ENCODE measurements around the gene ZNF43. TPM values are rescaled to one million over a fixed set of nuclear protein-coding genes. Genes with fewer than 3 reads are reported as not detected.
"Not testable (repeated sequence)": the region's sequence is repeated elsewhere in the genome, so short reads cannot be mapped to it uniquely, and the experiment has no call there.

The ZNF43 gene
- total and polyA plus RNA-seq, 2 donors = 5.0 to 50.2 TPM

DNA sequence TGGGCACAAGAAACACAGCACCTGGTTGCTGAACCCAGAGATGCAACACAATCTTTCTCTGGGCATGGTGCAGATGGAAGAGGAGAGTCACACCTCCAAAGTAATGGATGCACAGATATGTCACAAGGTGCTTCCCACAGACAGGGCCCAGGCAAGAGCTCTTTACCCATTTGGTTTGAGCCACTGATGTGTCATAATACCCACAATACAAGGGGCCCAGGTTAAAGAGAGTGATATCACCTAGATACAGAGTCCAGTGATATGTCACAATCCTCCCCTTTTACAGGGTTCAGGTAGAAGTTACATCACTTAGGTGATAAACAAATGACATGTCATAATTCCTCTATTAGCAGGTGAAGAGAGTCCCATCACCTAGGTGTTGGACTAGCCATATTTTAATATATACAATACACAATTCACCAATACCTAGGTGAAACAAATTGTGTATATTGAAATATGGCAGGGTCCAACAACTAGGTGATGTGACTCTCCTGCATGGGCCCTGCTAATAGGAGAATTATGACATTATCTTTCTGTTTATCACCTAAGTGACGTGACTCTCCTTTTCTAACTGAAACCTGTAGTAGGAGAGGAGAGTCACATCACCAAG is 5.6 kb upstream of the ZNF43 start:
- DNase-seq (ENCODE audit: extremely low spot score) = no peak
- Histone ChIP-seq H3K27ac (ENCODE audit: low read depth) (no peak overlapping the region), H3K36me3 (ENCODE audit: insufficient read depth) (peaks cover 9% of the 10 kb centered on the region), H3K4me1 (ENCODE audit: insufficient read depth) (no peaks in the 10 kb centered on the region), H3K4me3 (ENCODE audit: low read depth, low read length) (no peak overlapping the region)
- WGBS = 62% methylated on average over 1 of the region's 1 CpG

DNA sequence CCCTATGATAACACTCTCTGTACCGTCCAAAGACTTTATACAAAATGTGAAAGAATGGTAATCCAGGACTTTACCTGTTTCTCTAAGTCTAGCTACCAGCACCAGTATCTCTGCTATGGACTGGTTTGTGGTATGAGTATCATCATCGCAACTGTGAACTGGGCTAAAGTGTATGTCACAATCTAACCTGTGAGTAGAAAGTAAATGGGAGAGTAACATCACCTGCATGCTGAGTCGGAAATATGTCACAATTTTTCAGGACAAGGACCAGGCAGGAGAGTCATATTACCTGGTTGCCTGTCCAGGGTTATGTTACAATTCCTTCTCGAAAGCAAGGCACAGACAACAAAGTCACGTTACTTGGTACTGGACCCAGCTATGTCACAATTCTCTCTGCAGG is 5.1 kb upstream of the ZNF43 start:
- WGBS = 95% methylated on average over 5 of the region's 5 CpGs
- H3K4me1 ChIP-seq (ENCODE audit: insufficient read depth) = no peaks in the 10 kb centered on the region
- peaks cover 9% of the 10 kb centered on the region for H3K36me3 ChIP-seq (ENCODE audit: insufficient read depth)
- DNase-seq (ENCODE audit: extremely low spot score) = no peak
- no peak overlapping the region for H3K4me3 ChIP-seq (ENCODE audit: low read depth, low read length)
- H3K27ac ChIP-seq (ENCODE audit: low read depth) = no peak overlapping the region

DNA sequence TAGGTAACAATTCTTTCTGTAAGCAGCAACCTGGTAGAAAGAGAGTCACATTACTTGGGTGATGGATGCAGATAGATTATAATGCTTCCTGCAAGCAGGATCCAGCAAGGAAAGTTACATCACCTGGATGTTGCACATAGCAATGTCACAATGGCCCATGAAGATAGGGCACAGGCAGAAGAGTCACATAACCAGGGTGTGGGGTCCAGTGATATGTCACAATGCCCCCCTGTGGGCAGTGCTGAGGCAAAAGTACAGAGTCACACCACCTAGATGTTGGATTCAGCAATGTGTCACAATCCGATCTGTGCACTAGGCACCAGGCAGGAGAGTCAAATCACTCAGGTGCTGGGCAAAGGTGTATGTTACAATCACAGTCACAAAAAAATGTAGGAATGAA is 4.0 kb upstream of the ZNF43 start:
- H3K27ac ChIP-seq (ENCODE audit: low read depth) = no peak overlapping the region
- no peaks in the 10 kb centered on the region for H3K4me1 ChIP-seq (ENCODE audit: insufficient read depth)
- H3K36me3 ChIP-seq (ENCODE audit: insufficient read depth) = peaks cover 9% of the 10 kb centered on the region
- no peak for DNase-seq (ENCODE audit: extremely low spot score)
- no peak overlapping the region for H3K4me3 ChIP-seq (ENCODE audit: low read depth, low read length)
- WGBS = 93% methylated on average over 1 of the region's 1 CpG

DNA sequence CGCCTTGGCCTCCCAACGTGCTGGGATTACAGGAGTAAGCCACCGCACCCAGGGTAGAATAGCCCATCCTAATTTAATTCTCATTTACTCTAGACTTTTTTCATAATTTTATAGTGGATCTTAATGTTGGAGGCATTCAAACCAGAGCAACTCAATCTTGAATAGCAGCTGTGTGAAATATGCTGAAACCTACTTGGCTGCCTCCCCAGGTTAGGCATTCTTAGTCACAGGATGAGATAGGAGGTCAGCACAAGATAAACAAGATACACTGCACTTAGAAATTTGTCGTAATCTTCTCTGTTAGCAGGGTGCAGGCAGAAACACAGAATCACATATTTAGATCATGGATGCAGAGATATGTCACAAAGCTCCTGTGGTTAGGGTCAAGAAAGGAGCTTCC is 2.7 kb upstream of the ZNF43 start:
- no peaks in the 10 kb centered on the region for H3K4me1 ChIP-seq (ENCODE audit: insufficient read depth)
- peaks cover 9% of the 10 kb centered on the region for H3K36me3 ChIP-seq (ENCODE audit: insufficient read depth)
- DNase-seq (ENCODE audit: extremely low spot score) = no peak
- H3K27ac ChIP-seq (ENCODE audit: low read depth) = no peak overlapping the region
- WGBS = 90% methylated on average over 4 of the region's 4 CpGs
- H3K4me3 ChIP-seq (ENCODE audit: low read depth, low read length) = no peak overlapping the region

DNA sequence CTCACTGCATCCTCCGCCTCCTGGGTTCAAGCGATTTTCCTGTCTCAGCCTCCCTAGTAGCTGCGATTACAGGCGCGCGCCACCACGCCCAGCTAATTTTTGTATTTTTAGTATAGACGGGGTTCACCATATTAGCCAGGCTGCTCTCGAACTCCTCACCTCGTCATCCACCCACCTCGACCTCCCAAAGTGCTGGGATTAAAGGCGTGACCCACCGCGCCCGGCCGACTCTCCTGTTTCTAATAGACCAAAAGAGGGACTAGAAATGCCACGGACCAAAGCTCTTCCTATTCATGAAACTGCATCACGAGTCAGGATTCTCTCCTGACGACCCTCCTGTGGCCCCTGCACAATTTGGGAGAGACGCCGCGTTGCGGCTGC is 563 bp downstream of the ZNF43 start:
- 4% methylated on average over 23 of the region's 23 CpGs for WGBS
- H3K4me3 ChIP-seq (ENCODE audit: low read depth, low read length) = peak overlapping the region; percentile 69

DNA sequence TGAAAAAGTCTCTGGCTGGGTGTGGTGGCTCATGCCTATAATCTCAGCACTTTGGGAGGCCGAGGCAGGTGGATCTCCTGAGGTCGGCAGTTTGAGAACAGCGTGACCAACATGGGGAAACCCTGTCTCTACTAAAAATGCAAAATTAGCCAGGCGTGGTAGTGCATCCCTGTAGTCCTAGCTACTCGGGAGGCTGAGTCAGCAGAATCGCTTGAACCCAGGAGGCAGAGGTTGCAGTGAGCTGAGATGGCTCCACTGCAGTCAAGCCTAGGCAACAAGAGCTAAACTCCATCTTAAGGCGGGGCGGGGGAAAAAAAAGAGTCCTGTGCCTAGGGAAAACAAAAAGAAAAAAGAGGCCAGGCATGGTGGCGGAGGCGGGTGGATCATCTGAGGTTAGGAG is 2.2 kb downstream of the ZNF43 start:
- Histone ChIP-seq H3K4me3 (ENCODE audit: low read depth, low read length) (no peak overlapping the region), H3K4me1 (ENCODE audit: insufficient read depth) (no peaks in the 10 kb centered on the region), H3K27ac (ENCODE audit: low read depth) (no peak overlapping the region), H3K36me3 (ENCODE audit: insufficient read depth) (no peaks in the 10 kb centered on the region)
- WGBS = 98% methylated on average over 10 of the region's 10 CpGs
- no peak for DNase-seq (ENCODE audit: extremely low spot score)

More for the DNA sequence above, 563 bp downstream of the ZNF43 start:
- Histone ChIP-seq H3K27ac (ENCODE audit: low read depth) (peak overlapping the region; percentile 91), H3K36me3 (ENCODE audit: insufficient read depth) (no peaks in the 10 kb centered on the region), H3K4me1 (ENCODE audit: insufficient read depth) (no peaks in the 10 kb centered on the region)
- no peak for DNase-seq (ENCODE audit: extremely low spot score)

DNA sequence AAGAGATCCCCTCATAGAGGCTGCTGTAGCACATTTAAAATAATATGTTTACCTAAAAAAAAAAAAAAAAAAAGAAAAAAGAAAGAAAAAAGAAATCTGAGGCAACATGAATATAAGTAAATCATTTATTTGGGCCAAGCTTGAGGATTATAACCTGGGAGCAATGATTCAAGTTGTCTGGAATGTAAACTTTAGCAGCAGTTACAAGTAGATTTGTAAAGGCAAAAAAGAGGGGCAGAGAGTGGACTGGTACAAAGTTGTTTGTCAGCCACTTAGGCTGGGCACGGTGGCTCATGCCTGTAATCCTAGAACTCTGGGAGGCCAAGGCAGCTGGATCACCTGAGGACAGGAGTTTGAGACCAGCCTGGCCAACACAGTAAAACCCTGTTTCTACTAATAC is 11.3 kb downstream of the ZNF43 start:
- Histone ChIP-seq H3K27ac (ENCODE audit: low read depth) (peak overlapping the region; percentile 23), H3K4me3 (ENCODE audit: low read depth, low read length) (no peak overlapping the region), H3K4me1 (ENCODE audit: insufficient read depth) (no peaks in the 10 kb centered on the region), H3K36me3 (ENCODE audit: insufficient read depth) (peaks cover 2% of the 10 kb centered on the region)
- WGBS = 37% methylated on average over 1 of the region's 1 CpG
- DNase-seq (ENCODE audit: extremely low spot score) = no peak

DNA sequence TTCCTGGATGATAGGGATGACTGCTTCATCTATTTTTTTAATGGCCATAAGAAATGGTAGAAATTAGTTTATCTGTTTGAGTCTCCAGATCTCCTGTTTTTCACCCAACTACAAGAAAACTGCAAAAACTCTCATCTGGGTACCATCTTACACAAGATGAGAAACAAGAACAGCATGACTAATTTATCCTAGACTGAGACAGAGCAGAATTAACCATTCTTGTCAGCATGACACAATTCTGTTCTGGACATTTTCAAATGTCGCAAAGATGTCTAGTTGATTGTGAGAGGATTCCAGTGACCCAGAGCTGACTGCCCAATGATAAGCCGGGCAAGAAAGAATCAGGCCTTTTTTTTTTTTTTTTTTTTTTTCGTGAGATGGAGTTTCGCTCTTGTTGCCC is 12.8 kb downstream of the ZNF43 start:
- H3K27ac ChIP-seq (ENCODE audit: low read depth) = no peak overlapping the region
- DNase-seq (ENCODE audit: extremely low spot score) = no peak
- peaks cover 4% of the 10 kb centered on the region for H3K36me3 ChIP-seq (ENCODE audit: insufficient read depth)
- H3K4me1 ChIP-seq (ENCODE audit: insufficient read depth) = no peaks in the 10 kb centered on the region
- no peak overlapping the region for H3K4me3 ChIP-seq (ENCODE audit: low read depth, low read length)
- WGBS = 93% methylated on average over 4 of the region's 4 CpGs

DNA sequence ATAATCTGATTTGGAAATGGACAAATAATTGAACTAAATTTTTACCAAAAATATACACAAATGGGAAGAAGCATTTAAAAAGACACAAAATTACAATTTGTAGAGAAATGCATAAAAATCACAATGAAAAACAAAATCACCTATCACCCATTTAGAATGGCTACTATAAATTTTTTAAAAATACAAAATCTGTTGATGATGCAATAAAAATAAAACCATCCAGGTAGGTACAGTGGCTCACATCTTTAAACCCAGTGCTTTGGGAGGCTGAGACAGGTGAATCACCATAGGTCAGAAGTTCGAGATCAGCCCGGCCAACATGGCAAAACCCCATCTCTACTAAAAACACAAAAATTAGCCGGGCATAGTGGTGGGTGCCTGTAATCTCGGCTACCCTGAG is 23.5 kb downstream of the ZNF43 start:
- no peak for DNase-seq (ENCODE audit: extremely low spot score)
- H3K4me3 ChIP-seq (ENCODE audit: low read depth, low read length) = no peak overlapping the region
- H3K27ac ChIP-seq (ENCODE audit: low read depth) = no peak overlapping the region
- no peaks in the 10 kb centered on the region for H3K4me1 ChIP-seq (ENCODE audit: insufficient read depth)
- H3K36me3 ChIP-seq (ENCODE audit: insufficient read depth) = peaks cover 29% of the 10 kb centered on the region
- 98% methylated on average over 4 of the region's 4 CpGs for WGBS

DNA sequence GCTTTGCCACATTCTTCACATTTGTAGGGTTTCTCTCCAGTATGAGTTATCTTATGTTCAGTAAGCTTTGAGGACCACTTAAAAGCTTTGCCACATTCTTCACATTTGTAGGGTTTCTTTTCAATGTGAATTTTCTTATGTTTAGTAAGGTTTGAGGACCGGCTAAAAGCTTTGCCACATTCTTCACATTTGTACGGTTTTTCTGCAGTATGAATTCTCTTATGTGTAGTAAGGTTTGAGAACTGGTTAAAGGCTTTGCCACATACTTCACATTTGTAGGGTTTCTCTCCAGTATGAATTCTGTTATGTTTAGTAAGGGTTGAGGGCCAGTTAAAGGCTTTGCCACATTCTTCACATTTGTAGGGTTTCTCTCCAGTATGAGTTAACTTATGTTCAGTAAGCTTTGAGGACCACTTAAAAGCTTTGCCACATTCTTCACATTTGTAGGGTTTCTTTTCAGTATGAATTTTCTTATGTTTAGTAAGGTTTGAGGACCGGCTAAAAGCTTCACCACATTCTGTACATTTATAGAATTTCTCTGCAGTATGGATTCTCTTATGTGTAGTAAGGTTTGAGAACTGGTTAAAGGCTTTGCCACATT is 27.5 kb downstream of the ZNF43 start:
- not testable (repeated sequence) for H3K36me3 ChIP-seq (ENCODE audit: insufficient read depth); DNase-seq (ENCODE audit: extremely low spot score); H3K27ac ChIP-seq (ENCODE audit: low read depth); H3K4me3 ChIP-seq (ENCODE audit: low read depth, low read length); H3K4me1 ChIP-seq (ENCODE audit: insufficient read depth)
- 98% methylated on average over 3 of the region's 3 CpGs for WGBS

DNA sequence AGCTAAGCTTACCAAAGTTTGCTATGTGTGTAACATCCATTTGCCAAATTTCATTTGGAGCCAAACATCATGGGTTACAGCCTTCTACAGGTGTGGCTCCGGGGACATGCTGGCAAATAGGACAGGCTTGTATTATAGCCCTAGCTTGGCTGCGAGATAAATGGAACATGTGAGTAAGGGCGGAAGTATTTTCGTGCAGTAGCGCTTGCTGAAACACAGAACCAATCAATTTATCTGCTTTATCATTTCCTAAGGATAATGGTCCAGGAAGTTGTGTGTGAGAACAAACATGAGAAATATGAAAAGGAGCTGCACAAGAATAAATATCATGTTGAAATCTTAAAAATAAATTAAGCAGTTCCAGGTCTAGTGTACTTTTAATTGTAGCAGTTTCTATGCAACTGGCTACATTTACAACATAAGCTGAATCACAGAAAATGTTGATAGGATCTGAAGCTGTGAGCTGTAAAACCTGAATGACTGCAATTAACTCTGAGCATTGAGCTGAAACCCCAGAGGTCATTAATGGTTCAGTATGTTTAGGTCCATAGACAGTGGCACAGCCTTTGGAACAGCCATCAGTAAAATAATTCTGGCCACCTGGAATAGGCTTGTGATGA is 46.4 kb downstream of the ZNF43 start:
- peak; percentile 29 for DNase-seq (ENCODE audit: extremely low spot score)
- no peaks in the 10 kb centered on the region for H3K36me3 ChIP-seq (ENCODE audit: insufficient read depth)
- H3K27ac ChIP-seq (ENCODE audit: low read depth) = peak overlapping the region; percentile 38
- WGBS = 68% methylated on average over 5 of the region's 5 CpGs
- no peak overlapping the region for H3K4me3 ChIP-seq (ENCODE audit: low read depth, low read length)
- no peaks in the 10 kb centered on the region for H3K4me1 ChIP-seq (ENCODE audit: insufficient read depth)

DNA sequence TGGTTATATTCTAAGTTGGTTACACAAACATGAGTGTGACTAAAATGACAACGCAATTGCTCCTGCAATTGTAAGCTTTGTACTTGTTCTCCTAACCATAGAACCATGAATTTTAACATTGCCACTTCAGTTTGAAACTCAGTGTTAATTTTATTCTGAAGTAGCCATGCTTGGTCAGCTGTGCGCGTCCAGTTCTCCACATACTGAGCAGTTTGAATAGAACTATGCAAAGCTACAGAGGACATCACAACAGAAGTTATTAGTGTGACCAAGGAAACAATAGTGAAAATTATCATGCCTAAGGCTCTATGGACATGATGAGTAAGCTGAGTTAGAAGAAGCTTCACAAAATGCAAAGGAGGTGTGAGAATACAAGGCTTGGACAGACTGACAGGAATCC is 49.0 kb downstream of the ZNF43 start:
- Histone ChIP-seq H3K27ac (ENCODE audit: low read depth) (no peak overlapping the region), H3K36me3 (ENCODE audit: insufficient read depth) (no peaks in the 10 kb centered on the region), H3K4me1 (ENCODE audit: insufficient read depth) (no peaks in the 10 kb centered on the region), H3K4me3 (ENCODE audit: low read depth, low read length) (no peak overlapping the region)
- 92% methylated on average over 3 of the region's 3 CpGs for WGBS
- no peak for DNase-seq (ENCODE audit: extremely low spot score)

DNA sequence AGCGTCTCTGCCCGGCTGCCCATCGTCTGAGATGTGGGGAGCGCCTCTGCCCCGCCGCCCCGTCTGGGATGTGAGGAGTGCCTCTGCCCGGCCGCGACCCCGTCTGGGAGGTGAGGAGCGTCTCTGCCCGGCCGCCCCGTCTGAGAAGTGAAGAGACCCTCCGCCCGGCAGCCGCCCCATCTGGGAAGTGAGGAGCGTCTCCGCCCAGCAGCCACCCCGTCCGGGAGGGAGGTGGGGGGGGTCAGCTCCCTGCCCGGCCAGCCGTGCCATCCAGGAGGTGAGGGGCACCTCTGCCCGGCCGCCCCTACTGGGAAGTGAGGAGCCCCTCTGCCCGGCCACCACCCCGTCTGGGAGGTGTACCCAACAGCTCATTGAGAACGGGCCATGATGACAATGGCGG is 60.2 kb downstream of the ZNF43 start:
- not testable (repeated sequence) for H3K4me3 ChIP-seq (ENCODE audit: low read depth, low read length); H3K27ac ChIP-seq (ENCODE audit: low read depth); H3K4me1 ChIP-seq (ENCODE audit: insufficient read depth); H3K36me3 ChIP-seq (ENCODE audit: insufficient read depth); DNase-seq (ENCODE audit: extremely low spot score)
- WGBS = 96% methylated on average over 23 of the region's 30 CpGs

DNA sequence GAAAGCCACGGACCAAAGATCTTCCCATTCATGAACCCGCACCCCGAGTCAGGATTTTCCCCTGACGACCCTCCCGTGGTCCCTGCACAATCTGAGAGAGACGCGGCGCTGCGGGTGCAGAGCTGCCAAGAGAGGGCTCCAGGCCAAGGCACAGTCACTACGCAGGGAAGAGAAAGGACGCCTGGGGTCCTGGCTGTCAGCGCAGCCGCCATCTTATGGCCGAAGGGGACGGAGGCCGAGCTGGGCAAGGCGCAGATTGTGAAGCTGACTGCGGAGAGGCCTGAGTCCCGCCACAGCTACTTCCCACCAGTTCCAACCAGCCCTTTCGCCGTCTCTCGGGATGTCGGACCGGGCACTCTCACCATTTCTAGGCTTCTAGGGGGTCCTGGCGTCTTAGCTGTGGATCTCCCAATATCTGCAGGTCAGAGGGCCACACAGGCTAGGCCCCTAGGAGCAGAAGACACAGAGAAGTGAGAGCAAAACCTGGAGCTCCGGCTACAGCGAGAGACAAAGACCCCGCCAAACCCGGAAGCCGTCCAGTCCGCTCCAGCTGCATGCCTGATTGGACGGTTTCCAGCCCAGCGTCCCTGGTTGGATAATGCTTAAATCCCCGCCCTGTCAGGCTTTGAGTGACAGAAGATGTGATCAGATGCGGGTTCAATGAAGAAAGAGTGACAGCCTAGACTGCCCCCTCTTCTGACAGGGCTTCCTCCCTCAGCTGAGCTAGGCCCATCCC is 68.7 kb downstream of the ZNF43 start, which contains the start of gene ZNF100:
ZNF100 (minus strand) TSS at position 515 of the 736 bp plus-strand sequence; CDS start at position 365, 150 bp downstream.
- peak; percentile 87 for DNase-seq (ENCODE audit: extremely low spot score)
- WGBS = under 1% methylated on average over 35 of the region's 35 CpGs
- H3K27ac ChIP-seq (ENCODE audit: low read depth) = peak within 1 kb of the TSS; percentile 68
- H3K4me3 ChIP-seq (ENCODE audit: low read depth, low read length) = peak within 1 kb of the TSS; percentile 59
- H3K4me1 ChIP-seq (ENCODE audit: insufficient read depth) = no peaks in the 10 kb centered on the region
- peaks cover 2% of the 10 kb centered on the region for H3K36me3 ChIP-seq (ENCODE audit: insufficient read depth)
